WTC11 (cell line): Measurements from ENCODE around the gene DSG2. TPM values are rescaled to one million over a fixed set of nuclear protein-coding genes. Genes with fewer than 3 reads are reported as not detected.

Experiments used
- ATAC-seq: fragments of 200-7000 bp; cut with Tn5 transposase; 2 replicates; pipeline ENCODE4 v1.10.0; 2021; ENCODE audit warnings: mild to moderate bottlenecking, moderate library complexity
- CTCF ChIA-PET: fragments of 300-600 bp; sonication (Branson Sonifier 250); formaldehyde crosslinking; loops from one replicate; lab custom pipeline; 2021; ENCODE audit warnings: antibody characterized with exemption; lab: Charles Lee
- POLR2A ChIA-PET: fragments of 350-600 bp; sonication (Branson Sonifier 250); formaldehyde crosslinking; loops from one replicate; lab custom pipeline; 2021; ENCODE audit warnings: antibody characterized with exemption; lab: Charles Lee
- DNase-seq: peaks from one replicate; pipeline ENCODE4 v3.0.0; 2021; ENCODE audit warnings: low spot score
- H3K27ac Mint-ChIP-seq: 2 replicates; pipeline ENCODE4 v1.8.0; 2021; ENCODE audit warnings: mixed read lengths
- H3K27me3 Mint-ChIP-seq: 2 replicates; pipeline ENCODE4 v1.8.0; 2021; ENCODE audit warnings: low read depth, mild to moderate bottlenecking, moderate library complexity, mixed read lengths
- H3K36me3 Mint-ChIP-seq: 2 replicates; pipeline ENCODE4 v1.8.0; 2021; ENCODE audit warnings: mixed read lengths
- H3K4me1 Mint-ChIP-seq: 2 replicates; pipeline ENCODE4 v1.8.0; 2022; ENCODE audit warnings: mixed read lengths
- H3K4me3 Mint-ChIP-seq: 2 replicates; pipeline ENCODE4 v1.8.0; 2021; ENCODE audit warnings: mild to moderate bottlenecking, moderate library complexity, mixed read lengths
- H3K9me3 Mint-ChIP-seq: 2 replicates; pipeline ENCODE4 v1.8.0; 2021; ENCODE audit warnings: mixed read lengths
- AFF4 ChIP-seq: sonication (generic); formaldehyde crosslinking; IDR thresholded peaks from 2 replicates; pipeline ENCODE4 v1.8.1; 2023; ENCODE audit warnings: mild to moderate bottlenecking, missing genetic modification reagents, borderline replicate concordance
- ATF2 ChIP-seq: sonication (generic); formaldehyde crosslinking; IDR thresholded peaks from 2 replicates; pipeline ENCODE4 v1.8.1; 2022; ENCODE audit warnings: low read depth, missing genetic modification reagents, borderline replicate concordance
- CREB1 ChIP-seq: sonication (generic); formaldehyde crosslinking; IDR thresholded peaks from 2 replicates; pipeline ENCODE4 v1.8.0; 2023; ENCODE audit warnings: mild to moderate bottlenecking, missing genetic modification reagents
- HMGA2 ChIP-seq: fragments of 250-450 bp; sonication (Bioruptor Pico); IDR thresholded peaks from 2 replicates; pipeline ENCODE4 v1.4.0; 2021; ENCODE audit warnings: mild to moderate bottlenecking, moderate library complexity
- IRF2 ChIP-seq: sonication (generic); formaldehyde crosslinking; IDR thresholded peaks from 2 replicates; pipeline ENCODE4 v1.8.0; 2022; ENCODE audit warnings: low read depth, missing genetic modification reagents, borderline replicate concordance
- MAX ChIP-seq: sonication (generic); formaldehyde crosslinking; IDR thresholded peaks from 2 replicates; pipeline ENCODE4 v1.8.0; 2022; ENCODE audit warnings: mild to moderate bottlenecking, missing genetic modification reagents
- PREB ChIP-seq: sonication (generic); formaldehyde crosslinking; IDR thresholded peaks from 2 replicates; pipeline ENCODE4 v1.8.1; 2022; ENCODE audit warnings: mild to moderate bottlenecking, missing genetic modification reagents, moderate library complexity, borderline replicate concordance
- ZNF423 ChIP-seq: fragments of 250-450 bp; sonication (Bioruptor Pico); IDR thresholded peaks from 2 replicates; pipeline ENCODE4 v2.1.2; 2022; ENCODE audit warnings: mild to moderate bottlenecking, moderate library complexity
- ZNF671 ChIP-seq: fragments of 250-450 bp; sonication (Bioruptor Pico); IDR thresholded peaks from 2 replicates; pipeline ENCODE4 v1.8.0; 2021; ENCODE audit warnings: mild to moderate bottlenecking
- total RNA-seq: library from RNA; stranded (reverse); gene quantifications from 3 replicates; pipeline ENCODE4 v1.2.3, GENCODE V29; 2021
- TF ChIP-seq, protein P1 (sequence below): fragments of 250-450 bp; sonication (Bioruptor Pico); IDR thresholded peaks from 2 replicates; pipeline ENCODE4 v2.1.2; 2022; ENCODE audit warnings: mild to moderate bottlenecking, moderate library complexity
- TF ChIP-seq, protein P2 (sequence below): sonication (generic); formaldehyde crosslinking; IDR thresholded peaks from 2 replicates; pipeline ENCODE4 v1.8.0; 2022; ENCODE audit warnings: mild to moderate bottlenecking, missing genetic modification reagents
- TF ChIP-seq, protein P3 (sequence below): fragments of 250-450 bp; sonication (Bioruptor Pico); IDR thresholded peaks from 2 replicates; pipeline ENCODE4 v1.9.0; 2021; ENCODE audit warnings: mild to moderate bottlenecking

Gene DSG2
- total RNA-seq, 1 experiment from 2014 or later, result 113 TPM

- Mint-ChIP-seq H3K27ac (no peak overlapping the region), H3K9me3 (no peaks in the 10 kb centered on the region), H3K4me3 (no peak overlapping the region), H3K36me3 (no peaks in the 10 kb centered on the region), H3K27me3 (no peaks in the 10 kb centered on the region; the same call in 1 of the 2 replicates), H3K4me1 (peaks cover 10% of the 10 kb centered on the region)
- ChIA-PET POLR2A (no interaction called here), CTCF (no interaction called here)
- no peak for ATAC-seq
- DNase-seq, result no peak
- TF ChIP-seq ZNF423 (CRISPR knock-in tag) (no peak), MAX (CRISPR knock-in tag) (no peak), ZNF671 (no peak), AFF4 (CRISPR knock-in tag) (no peak), PREB (CRISPR knock-in tag) (no peak), CREB1 (CRISPR knock-in tag) (no peak)
- TF ChIP-seq, protein P1, sequence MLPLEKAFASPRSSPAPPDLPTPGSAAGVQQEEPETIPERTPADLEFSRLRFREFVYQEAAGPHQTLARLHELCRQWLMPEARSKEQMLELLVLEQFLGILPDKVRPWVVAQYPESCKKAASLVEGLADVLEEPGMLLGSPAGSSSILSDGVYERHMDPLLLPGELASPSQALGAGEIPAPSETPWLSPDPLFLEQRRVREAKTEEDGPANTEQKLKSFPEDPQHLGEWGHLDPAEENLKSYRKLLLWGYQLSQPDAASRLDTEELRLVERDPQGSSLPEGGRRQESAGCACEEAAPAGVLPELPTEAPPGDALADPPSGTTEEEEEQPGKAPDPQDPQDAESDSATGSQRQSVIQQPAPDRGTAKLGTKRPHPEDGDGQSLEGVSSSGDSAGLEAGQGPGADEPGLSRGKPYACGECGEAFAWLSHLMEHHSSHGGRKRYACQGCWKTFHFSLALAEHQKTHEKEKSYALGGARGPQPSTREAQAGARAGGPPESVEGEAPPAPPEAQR (CRISPR knock-in tag), result no peak
These were observed 88.6 kb downstream of the DSG2 start for GRCh38 chr18:31586616-31587015.

DNA sequence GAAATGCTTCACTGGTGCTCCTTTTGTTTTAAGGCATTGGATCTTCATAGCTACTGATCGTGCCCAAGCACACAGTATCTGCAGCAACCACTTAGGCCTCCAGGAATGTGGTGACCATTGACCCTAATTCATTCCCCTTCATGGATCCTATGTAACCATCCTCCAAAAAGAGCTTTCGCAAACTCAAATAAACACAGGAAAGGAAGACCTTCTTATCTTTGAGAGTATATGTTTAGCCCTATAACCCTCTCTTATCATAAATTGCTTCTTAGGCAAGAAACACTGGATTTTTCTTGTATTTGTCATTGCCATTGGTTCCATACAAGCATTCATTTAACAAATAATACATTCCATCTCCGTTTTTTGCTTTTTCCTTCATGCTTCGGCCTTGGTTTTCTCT lies 89.6 kb downstream of the DSG2 start:
- no peaks in the 10 kb centered on the region; the same call in 1 of the 2 replicates for H3K27me3 Mint-ChIP-seq
- CTCF ChIA-PET, result interaction anchor here (0.8 kb wide), 1 partner anchor 390 kb away, joined by 3 read pairs; no protein-coding TSS in a partner anchor
- H3K36me3 Mint-ChIP-seq, result no peaks in the 10 kb centered on the region
- DNase-seq (no peak), ATAC-seq (no peak)
- TF ChIP-seq HMGA2 (CRISPR knock-in tag), result no peak
- TF ChIP-seq, protein P2, sequence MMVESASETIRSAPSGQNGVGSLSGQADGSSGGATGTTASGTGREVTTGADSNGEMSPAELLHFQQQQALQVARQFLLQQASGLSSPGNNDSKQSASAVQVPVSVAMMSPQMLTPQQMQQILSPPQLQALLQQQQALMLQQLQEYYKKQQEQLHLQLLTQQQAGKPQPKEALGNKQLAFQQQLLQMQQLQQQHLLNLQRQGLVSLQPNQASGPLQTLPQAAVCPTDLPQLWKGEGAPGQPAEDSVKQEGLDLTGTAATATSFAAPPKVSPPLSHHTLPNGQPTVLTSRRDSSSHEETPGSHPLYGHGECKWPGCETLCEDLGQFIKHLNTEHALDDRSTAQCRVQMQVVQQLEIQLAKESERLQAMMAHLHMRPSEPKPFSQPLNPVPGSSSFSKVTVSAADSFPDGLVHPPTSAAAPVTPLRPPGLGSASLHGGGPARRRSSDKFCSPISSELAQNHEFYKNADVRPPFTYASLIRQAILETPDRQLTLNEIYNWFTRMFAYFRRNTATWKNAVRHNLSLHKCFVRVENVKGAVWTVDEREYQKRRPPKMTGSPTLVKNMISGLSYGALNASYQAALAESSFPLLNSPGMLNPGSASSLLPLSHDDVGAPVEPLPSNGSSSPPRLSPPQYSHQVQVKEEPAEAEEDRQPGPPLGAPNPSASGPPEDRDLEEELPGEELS (CRISPR knock-in tag), result no peak
- TF ChIP-seq, protein P3, sequence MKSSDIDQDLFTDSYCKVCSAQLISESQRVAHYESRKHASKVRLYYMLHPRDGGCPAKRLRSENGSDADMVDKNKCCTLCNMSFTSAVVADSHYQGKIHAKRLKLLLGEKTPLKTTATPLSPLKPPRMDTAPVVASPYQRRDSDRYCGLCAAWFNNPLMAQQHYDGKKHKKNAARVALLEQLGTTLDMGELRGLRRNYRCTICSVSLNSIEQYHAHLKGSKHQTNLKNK (CRISPR knock-in tag), result no peak
- TF ChIP-seq ATF2 (CRISPR knock-in tag), result no peak
- TF ChIP-seq IRF2 (CRISPR knock-in tag), result no peak
- no peak overlapping the region for H3K27ac Mint-ChIP-seq
- H3K9me3 Mint-ChIP-seq, result no peaks in the 10 kb centered on the region
- peaks cover 10% of the 10 kb centered on the region for H3K4me1 Mint-ChIP-seq
- H3K4me3 Mint-ChIP-seq, result no peak overlapping the region
- POLR2A ChIA-PET, result no interaction called here
